ENCODE data around the gene TAF11L3. TPM values are rescaled to one million over a fixed set of nuclear protein-coding genes. Genes with fewer than 3 reads are reported as not detected.
"Not testable (repeated sequence)": the region's sequence is repeated elsewhere in the genome, so short reads cannot be mapped to it uniquely, and the experiment has no call there.

The TAF11L3 gene
- total RNA-seq, 3 donors from 2014 or later, result not detected

- no peak overlapping the region for H3K27ac ChIP-seq
Measured at GRCh38 chr5:17487174-17487512, 31.0 kb upstream of the TAF11L3 start.

GRCh38 chr5:17491257-17491656 is 26.9 kb upstream of the TAF11L3 start:
- H3K4me1 ChIP-seq; H3K27ac ChIP-seq; H3K27me3 ChIP-seq; H3K4me3 ChIP-seq; DNase-seq (ENCODE audit: low spot score in 2 of 2); H3K9me3 ChIP-seq; H3K36me3 ChIP-seq; intact Hi-C loops (cut with DNase I; ENCODE audit: low total_unique reads): not testable (repeated sequence)

More at GRCh38 chr5:17487174-17487512, 31.0 kb upstream of the TAF11L3 start:
- DNase-seq (ENCODE audit: low spot score in 2 of 2), result no peak
- Histone ChIP-seq H3K4me3 (no peak overlapping the region), H3K4me1 (no peaks in the 10 kb centered on the region), H3K27me3 (no peaks in the 10 kb centered on the region), H3K9me3 (no peaks in the 10 kb centered on the region), H3K36me3 (no peaks in the 10 kb centered on the region)
- intact Hi-C loops (cut with DNase I; ENCODE audit: low total_unique reads), result no loop called here
- TF ChIP-seq, protein P1, sequence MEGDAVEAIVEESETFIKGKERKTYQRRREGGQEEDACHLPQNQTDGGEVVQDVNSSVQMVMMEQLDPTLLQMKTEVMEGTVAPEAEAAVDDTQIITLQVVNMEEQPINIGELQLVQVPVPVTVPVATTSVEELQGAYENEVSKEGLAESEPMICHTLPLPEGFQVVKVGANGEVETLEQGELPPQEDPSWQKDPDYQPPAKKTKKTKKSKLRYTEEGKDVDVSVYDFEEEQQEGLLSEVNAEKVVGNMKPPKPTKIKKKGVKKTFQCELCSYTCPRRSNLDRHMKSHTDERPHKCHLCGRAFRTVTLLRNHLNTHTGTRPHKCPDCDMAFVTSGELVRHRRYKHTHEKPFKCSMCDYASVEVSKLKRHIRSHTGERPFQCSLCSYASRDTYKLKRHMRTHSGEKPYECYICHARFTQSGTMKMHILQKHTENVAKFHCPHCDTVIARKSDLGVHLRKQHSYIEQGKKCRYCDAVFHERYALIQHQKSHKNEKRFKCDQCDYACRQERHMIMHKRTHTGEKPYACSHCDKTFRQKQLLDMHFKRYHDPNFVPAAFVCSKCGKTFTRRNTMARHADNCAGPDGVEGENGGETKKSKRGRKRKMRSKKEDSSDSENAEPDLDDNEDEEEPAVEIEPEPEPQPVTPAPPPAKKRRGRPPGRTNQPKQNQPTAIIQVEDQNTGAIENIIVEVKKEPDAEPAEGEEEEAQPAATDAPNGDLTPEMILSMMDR (IDR thresholded peaks at IDR 0.05), result no peak
- TF ChIP-seq POLR2A (IDR thresholded peaks at IDR 0.05) (no peak), POLR2AphosphoS5 (IDR thresholded peaks at IDR 0.05) (no peak)

DNA sequence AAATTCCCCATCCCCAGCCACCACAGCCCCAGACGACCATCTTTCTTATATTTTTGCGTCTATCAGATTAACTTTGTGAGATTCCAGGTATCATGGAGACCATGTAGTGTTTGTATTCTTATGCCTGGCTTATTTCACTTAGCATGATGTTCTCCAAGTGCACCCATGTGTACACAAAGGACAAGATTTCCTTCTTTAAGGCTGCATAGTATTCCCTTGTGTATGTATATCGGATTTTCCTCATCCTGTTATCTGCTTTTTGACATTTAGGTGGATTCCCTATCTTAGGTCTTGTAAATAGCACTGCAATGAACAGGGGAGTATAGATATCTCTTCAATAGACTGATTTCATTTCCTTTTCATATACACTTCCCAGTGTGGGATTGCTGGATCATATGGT is 25.4 kb upstream of the TAF11L3 start:
- Histone ChIP-seq H3K9me3 (no peaks in the 10 kb centered on the region), H3K27ac (no peak overlapping the region), H3K27me3 (no peaks in the 10 kb centered on the region), H3K4me1 (no peaks in the 10 kb centered on the region), H3K36me3 (no peaks in the 10 kb centered on the region), H3K4me3 (no peak overlapping the region)
- intact Hi-C loops (cut with DNase I; ENCODE audit: low total_unique reads), result no loop called here
- TF ChIP-seq POLR2A (IDR thresholded peaks at IDR 0.05) (no peak), POLR2AphosphoS5 (IDR thresholded peaks at IDR 0.05) (no peak)
- TF ChIP-seq, protein P1 (IDR thresholded peaks at IDR 0.05), result no peak
- no peak for DNase-seq (ENCODE audit: low spot score in 2 of 2)

DNA sequence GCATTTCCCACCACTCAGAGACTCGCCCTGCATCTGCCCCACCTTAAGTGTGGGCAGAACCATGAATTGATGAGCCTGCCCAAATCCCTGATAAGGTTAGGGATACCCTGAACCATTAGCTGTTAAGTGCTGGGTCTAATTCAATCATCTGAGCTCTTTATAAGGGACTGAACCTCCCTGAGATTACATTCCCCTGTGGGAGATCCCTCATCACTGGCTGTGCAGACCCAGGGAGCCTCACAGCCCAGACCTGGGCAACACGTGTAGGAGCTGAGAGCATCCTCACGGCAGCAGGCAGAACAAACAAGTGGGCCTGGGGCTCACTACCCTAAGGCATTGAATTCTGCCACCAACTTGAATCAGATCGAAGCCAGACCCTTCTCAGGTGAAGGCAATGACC is 20.7 kb upstream of the TAF11L3 start:
- DNase-seq (ENCODE audit: low spot score in 2 of 2), result no peak
- Histone ChIP-seq H3K9me3 (no peaks in the 10 kb centered on the region), H3K27ac (no peak overlapping the region), H3K27me3 (no peaks in the 10 kb centered on the region), H3K4me1 (no peaks in the 10 kb centered on the region), H3K4me3 (no peak overlapping the region), H3K36me3 (no peaks in the 10 kb centered on the region)
- TF ChIP-seq, protein P1 (IDR thresholded peaks at IDR 0.05), result no peak
- no peak for TF ChIP-seq POLR2AphosphoS5 (IDR thresholded peaks at IDR 0.05)
- TF ChIP-seq POLR2A (IDR thresholded peaks at IDR 0.05), result no peak
- intact Hi-C loops (cut with DNase I; ENCODE audit: low total_unique reads), result no loop called here

- H3K36me3 ChIP-seq; intact Hi-C loops (cut with DNase I; ENCODE audit: low total_unique reads); H3K9me3 ChIP-seq; H3K4me1 ChIP-seq; DNase-seq (ENCODE audit: low spot score in 2 of 2); H3K27me3 ChIP-seq; H3K27ac ChIP-seq; H3K4me3 ChIP-seq: not testable (repeated sequence)
Measured at GRCh38 chr5:17497931-17498330, 20.2 kb upstream of the TAF11L3 start, which contains the start of gene TAF11L2. Gene TAF11L2 (plus strand): TSS chr5:17498231.

- H3K27ac ChIP-seq, result no peak overlapping the region
- no peaks in the 10 kb centered on the region for H3K9me3 ChIP-seq
- intact Hi-C loops (cut with DNase I; ENCODE audit: low total_unique reads), result no loop called here
- DNase-seq (ENCODE audit: low spot score in 2 of 2), result no peak
- H3K4me3 ChIP-seq, result no peak overlapping the region
- no peaks in the 10 kb centered on the region for H3K4me1 ChIP-seq
- no peaks in the 10 kb centered on the region for H3K27me3 ChIP-seq
- TF ChIP-seq POLR2A (IDR thresholded peaks at IDR 0.05) (no peak), POLR2AphosphoS5 (IDR thresholded peaks at IDR 0.05) (no peak)
- TF ChIP-seq, protein P1 (IDR thresholded peaks at IDR 0.05), result no peak
- no peaks in the 10 kb centered on the region for H3K36me3 ChIP-seq
Measured at GRCh38 chr5:17511775-17512325, 6.3 kb upstream of the TAF11L3 start.

DNA sequence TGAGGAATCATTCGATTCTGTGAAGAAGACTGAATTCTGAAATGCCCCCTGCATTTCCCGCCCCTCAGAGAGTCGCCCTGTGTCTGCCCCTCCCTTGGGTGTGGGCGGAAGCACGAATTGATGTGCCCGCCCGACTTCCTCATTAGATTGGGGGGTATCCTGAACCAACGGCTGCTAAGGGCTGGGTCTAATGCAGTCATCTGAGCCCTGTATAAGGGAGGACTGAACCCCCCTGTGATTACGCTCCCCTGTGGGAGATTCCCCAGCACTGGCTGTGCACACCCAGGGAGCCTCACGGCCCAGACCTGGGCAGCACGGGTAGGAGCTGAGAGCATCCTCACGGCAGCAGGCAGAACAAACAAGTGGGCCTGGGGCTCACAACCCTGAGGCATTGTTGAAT is 641 bp upstream of the TAF11L3 start:
- intact Hi-C loops (cut with DNase I; ENCODE audit: low total_unique reads); H3K27ac ChIP-seq; H3K4me3 ChIP-seq; H3K9me3 ChIP-seq; H3K36me3 ChIP-seq; H3K4me1 ChIP-seq; DNase-seq (ENCODE audit: low spot score in 2 of 2); H3K27me3 ChIP-seq: not testable (repeated sequence)

GRCh38 chr5:17519508-17519907 is 1.3 kb downstream of the TAF11L3 start:
- H3K27me3 ChIP-seq; intact Hi-C loops (cut with DNase I; ENCODE audit: low total_unique reads); H3K36me3 ChIP-seq; H3K4me1 ChIP-seq; H3K9me3 ChIP-seq; H3K27ac ChIP-seq; H3K4me3 ChIP-seq: not testable (repeated sequence)
- peak in 1 of 2 donors; percentile 54 for DNase-seq (ENCODE audit: low spot score in 2 of 2)

DNA sequence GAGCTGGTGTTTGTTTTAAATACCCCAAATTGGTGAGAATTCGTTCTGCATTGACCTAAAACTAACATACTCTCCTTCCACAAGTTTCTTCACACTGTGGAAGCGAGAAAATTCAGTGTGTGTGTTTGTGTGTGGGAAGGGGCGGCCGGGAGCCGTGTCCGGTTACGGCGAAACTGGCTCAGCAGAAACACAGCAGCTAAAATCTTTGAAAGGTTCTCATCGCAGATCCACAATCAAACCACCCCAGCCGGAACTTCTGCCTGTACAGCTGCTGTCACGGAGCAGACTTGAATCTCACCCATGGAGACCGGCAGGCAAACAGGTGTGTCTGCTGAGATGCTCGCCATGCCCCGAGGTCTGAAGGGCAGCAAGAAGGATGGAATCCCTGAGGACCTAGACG is 3.3 kb downstream of the TAF11L3 start, which contains the start of gene TAF11L4:
TSS of gene TAF11L4 (plus strand) at position 301 of the 400 bp plus-strand sequence.
- H3K4me1 ChIP-seq; H3K9me3 ChIP-seq; H3K4me3 ChIP-seq; intact Hi-C loops (cut with DNase I; ENCODE audit: low total_unique reads); H3K27me3 ChIP-seq; H3K27ac ChIP-seq; DNase-seq (ENCODE audit: low spot score in 2 of 2); H3K36me3 ChIP-seq: not testable (repeated sequence)

Data from breast epithelium (tissue), 4 donors.